Glutamatergic neuron (in vitro differentiated cells): ENCODE measurements around the gene TDG. TPM values are rescaled to one million over a fixed set of nuclear protein-coding genes. Genes with fewer than 3 reads are reported as not detected.

Source experiments
- DNase-seq: peaks from one replicate; pipeline ENCODE4 v3.0.0; 2022
- H3K27ac Mint-ChIP-seq: one replicate; pipeline ENCODE4 v1.8.0; 2020; ENCODE audit warnings: mild to moderate bottlenecking, mixed read lengths, inconsistent platforms; ENCODE audit not compliant: unreplicated experiment
- H3K27me3 Mint-ChIP-seq: one replicate; pipeline ENCODE4 v1.8.0; 2020; ENCODE audit warnings: mild to moderate bottlenecking, moderate library complexity, mixed read lengths, inconsistent platforms; ENCODE audit not compliant: unreplicated experiment
- H3K36me3 Mint-ChIP-seq: one replicate; pipeline ENCODE4 v1.8.0; 2020; ENCODE audit warnings: mild to moderate bottlenecking, mixed read lengths, inconsistent platforms; ENCODE audit not compliant: unreplicated experiment
- H3K4me1 Mint-ChIP-seq: one replicate; pipeline ENCODE4 v1.8.0; 2020; ENCODE audit warnings: mild to moderate bottlenecking, low read depth, mixed read lengths, inconsistent platforms; ENCODE audit not compliant: unreplicated experiment
- H3K4me3 Mint-ChIP-seq: one replicate; pipeline ENCODE4 v1.8.0; 2020; ENCODE audit warnings: mild to moderate bottlenecking, mixed read lengths, inconsistent platforms; ENCODE audit not compliant: unreplicated experiment
- H3K9me3 Mint-ChIP-seq: one replicate; pipeline ENCODE4 v1.8.0; 2020; ENCODE audit warnings: mild to moderate bottlenecking, moderate library complexity, mixed read lengths, inconsistent platforms; ENCODE audit not compliant: unreplicated experiment
- CTCF ChIP-seq: fragments of 200-600 bp; sonication (generic); IDR thresholded peaks from one replicate; pipeline ENCODE4 v1.5.0; 2021; ENCODE audit not compliant: partially characterized antibody, unreplicated experiment
- total RNA-seq: library from RNA; stranded (reverse); fragmentation: NEBNext Ultra II Directional; extraction: Animal tissue kit (Norgen Biotek cat#: 25700); gene quantifications from one replicate; pipeline ENCODE4 v1.2.1, GENCODE V29; 2021; ENCODE audit not compliant: unreplicated experiment

TDG gene
- total RNA-seq, 1 donor from 2014 or later, result 56.8 TPM

- no peaks in the 10 kb centered on the region for H3K9me3 Mint-ChIP-seq
- H3K36me3 Mint-ChIP-seq, result no peaks in the 10 kb centered on the region
- no peaks in the 10 kb centered on the region for H3K27me3 Mint-ChIP-seq
- no peak overlapping the region for H3K27ac Mint-ChIP-seq
- H3K4me3 Mint-ChIP-seq, result no peak overlapping the region
- no peaks in the 10 kb centered on the region for H3K4me1 Mint-ChIP-seq
- no peak for TF ChIP-seq CTCF
- DNase-seq, result no peak
Measured at GRCh38 chr12:104002686-104003085, 37.0 kb downstream of the TDG start.

GRCh38 chr12:104003596-104003995 is 37.9 kb downstream of the TDG start:
- DNase-seq, result no peak
- no peak overlapping the region for H3K4me3 Mint-ChIP-seq
- peaks cover 2% of the 10 kb centered on the region for H3K9me3 Mint-ChIP-seq
- no peaks in the 10 kb centered on the region for H3K4me1 Mint-ChIP-seq
- H3K27me3 Mint-ChIP-seq, result no peaks in the 10 kb centered on the region
- H3K36me3 Mint-ChIP-seq, result no peaks in the 10 kb centered on the region
- no peak overlapping the region for H3K27ac Mint-ChIP-seq
- no peak for TF ChIP-seq CTCF

- Mint-ChIP-seq H3K4me1 (no peaks in the 10 kb centered on the region), H3K27ac (no peak overlapping the region), H3K9me3 (peaks cover 2% of the 10 kb centered on the region), H3K27me3 (no peaks in the 10 kb centered on the region), H3K4me3 (no peak overlapping the region), H3K36me3 (peaks cover 4% of the 10 kb centered on the region)
- DNase-seq, result no peak
- no peak for TF ChIP-seq CTCF
Measured at GRCh38 chr12:104006929-104007328, 41.3 kb downstream of the TDG start.

- H3K4me1 Mint-ChIP-seq, result no peaks in the 10 kb centered on the region
Measured at GRCh38 chr12:104010121-104010520, 44.4 kb downstream of the TDG start.

More at GRCh38 chr12:104010121-104010520, 44.4 kb downstream of the TDG start:
- Mint-ChIP-seq H3K27ac (no peak overlapping the region), H3K27me3 (no peaks in the 10 kb centered on the region), H3K36me3 (peaks cover 4% of the 10 kb centered on the region), H3K4me3 (no peak overlapping the region), H3K9me3 (peaks cover 4% of the 10 kb centered on the region)
- no peak for TF ChIP-seq CTCF
- no peak for DNase-seq
